ENCODE data around the gene TTC7B.
A peak's percentile ranks its signal among the peaks of the same experiment; 100 is the strongest.

TTC7B gene

DNA sequence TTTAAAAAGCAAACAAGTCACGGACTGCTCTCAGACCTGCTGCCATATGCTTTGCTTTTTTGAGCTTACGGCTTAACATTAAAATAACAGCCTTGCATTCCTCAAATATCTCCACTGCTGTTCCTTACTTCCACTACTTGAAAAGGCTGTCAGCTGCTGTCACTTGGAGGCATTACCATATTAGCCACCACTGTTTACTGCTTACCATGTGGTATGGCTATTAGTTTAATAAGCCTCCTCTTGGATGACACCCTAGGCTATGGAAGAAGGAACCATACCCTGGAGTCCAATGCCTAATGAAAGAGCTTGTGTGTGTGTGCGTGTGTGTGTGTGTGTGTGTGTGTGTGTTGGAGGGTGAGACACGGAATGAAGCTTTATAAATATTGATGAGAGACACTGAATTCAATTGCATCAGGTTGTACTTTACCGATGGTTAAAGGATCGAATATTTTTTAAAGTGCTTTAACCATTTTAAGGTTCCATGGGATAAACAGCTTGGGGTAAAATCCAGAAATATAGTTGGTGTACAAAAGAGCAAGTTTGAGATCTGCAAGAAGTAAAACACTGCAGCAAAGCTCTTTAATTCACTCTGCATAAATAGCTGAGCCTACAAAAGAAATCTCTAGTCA is 174.5 kb downstream of the TTC7B start:
- DNase-seq = no peak

DNA sequence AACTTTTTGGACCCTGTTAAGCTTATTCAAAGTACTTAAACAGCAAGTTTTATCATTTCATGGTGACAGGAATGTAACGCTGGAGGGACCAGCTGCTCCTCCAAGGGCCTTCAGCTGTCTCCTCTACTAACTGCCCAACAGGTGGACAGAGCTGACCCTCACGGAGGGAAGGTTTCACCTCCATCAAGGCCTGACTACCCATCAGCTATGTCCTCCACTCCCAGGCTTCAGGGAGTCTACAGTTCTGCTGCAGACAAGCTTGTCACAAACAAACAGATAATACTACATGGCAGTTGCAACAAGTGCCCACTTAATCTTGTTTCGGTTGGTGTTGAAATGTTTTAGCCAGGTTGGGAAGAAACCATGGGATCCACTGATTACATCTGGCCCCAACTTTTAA is 175.1 kb downstream of the TTC7B start:
- DNase-seq = no peak

DNA sequence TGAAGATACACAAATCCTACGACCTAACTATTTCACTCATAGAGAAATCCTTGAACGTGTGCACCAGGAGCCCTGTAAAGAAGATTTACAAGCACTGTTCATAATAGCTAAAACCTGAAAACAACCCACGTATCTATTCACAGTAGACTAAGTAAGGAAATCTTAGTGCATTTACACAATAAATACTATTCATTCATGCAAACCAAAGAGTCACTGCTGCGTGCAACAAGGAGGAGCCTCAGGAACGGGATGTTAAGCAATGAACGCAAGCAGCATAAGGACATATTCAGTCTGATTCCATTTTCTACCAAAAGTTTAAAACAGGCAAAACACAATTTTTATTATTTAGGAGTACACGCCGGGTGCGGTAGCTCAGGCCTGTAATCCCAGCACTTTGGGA is 176.6 kb downstream of the TTC7B start:
- no peak for DNase-seq

DNA sequence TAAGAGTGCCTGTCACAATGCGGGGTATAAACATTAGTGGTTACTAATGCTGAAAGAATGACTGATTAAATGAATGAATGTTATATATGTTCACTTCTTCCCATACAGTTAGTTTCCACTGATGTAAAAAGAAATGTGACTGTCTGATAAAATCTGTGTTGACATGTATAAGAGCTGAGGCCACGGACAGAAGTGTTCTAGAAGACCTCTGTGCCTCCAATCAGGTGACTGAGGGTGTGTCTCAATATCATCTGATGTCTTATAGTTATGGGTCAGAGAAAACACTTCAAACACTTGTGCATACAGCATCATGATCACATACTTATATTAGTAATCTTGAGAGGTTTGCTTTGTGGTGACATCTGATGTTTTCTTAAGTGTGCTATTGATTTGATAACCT is 183.4 kb downstream of the TTC7B start:
- DNase-seq = no peak

DNA sequence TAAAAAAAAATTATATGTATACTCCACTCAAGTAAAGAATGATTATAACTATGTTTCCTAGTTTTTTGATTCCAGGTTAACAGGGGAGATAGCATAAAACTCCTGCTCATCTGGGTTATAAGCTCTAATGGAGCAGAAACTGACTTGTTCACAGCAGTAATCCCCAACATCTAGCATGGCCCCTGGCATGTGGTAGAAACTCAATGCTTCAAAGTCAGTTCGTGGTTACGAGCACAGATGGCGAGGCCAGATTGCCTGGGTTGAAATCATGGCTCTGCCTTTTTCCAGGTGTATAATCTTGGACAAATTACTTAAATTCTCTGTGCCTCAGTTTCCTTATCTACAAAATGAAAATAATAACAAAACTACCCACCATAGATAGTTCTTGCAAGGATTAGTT is 183.8 kb downstream of the TTC7B start:
- no peak for DNase-seq

DNA sequence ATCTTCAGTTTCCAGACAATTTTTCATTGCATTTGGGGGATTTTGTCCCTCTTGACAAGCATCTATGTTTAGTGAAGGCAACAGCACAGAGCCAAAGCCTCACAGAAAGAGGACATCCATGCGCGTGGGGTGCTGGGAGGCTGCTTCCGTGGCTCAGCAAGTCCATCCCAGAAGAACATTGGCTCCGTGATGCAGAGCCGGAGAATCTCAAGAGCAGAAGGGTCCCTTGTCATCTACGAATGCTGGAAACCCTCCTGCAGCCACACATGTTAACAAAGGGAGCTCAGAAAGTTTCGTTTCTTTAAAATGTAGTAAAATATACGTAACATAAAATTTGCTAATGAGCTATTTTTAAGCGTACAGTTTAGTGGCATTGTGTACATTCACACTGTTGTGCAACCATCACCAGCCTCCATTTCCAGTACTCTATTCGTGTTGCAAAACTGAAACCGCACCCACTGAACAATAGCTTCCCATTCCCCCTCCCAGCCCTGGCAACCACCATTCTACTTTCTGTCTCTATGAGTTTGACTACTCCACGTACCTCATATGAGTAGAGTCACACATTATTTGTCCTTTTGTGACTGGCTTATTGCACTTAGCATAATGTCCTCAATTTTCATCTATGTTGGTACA is 185.9 kb downstream of the TTC7B start:
- DNase-seq = no peak

DNA sequence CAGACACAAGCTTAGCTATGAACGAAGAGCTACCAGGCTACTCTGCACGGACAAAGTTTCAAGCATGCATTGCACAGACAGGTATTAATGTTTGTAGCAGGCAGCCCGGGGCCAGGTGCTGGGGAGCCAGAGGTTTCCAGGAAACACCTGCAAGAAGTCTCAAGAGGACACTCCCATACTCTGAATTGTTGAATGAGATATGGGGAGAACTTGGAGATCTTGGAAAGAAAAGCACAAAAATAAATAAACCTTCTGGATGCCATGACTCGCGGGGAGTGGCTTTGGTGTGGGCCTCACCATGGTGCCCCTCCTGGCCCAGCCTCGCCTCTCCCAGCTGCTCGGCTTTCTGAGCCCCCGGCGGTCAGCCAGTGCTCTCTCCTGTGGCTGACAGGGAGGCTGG is 186.8 kb downstream of the TTC7B start:
- no peak for DNase-seq

DNA sequence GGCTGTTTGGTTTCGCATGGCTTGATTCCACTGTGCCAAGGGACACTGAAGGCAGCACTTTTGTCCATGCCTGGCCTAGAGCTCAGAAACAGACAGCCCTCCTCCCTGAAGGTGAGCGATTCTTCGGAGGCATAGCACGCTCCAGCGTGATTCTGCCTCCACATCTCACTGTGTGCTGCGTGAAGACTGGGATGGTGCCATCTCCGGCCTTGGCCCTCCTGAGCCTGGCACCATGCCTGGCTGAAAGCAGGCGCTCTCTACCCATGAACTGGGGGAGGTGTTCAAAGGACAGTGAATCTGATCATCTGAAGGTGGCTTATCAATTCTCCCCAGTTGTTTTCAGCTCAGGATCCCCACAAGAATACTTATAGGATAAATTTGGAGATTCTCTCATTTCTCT is 187.4 kb downstream of the TTC7B start:
- DNase-seq = no peak

DNA sequence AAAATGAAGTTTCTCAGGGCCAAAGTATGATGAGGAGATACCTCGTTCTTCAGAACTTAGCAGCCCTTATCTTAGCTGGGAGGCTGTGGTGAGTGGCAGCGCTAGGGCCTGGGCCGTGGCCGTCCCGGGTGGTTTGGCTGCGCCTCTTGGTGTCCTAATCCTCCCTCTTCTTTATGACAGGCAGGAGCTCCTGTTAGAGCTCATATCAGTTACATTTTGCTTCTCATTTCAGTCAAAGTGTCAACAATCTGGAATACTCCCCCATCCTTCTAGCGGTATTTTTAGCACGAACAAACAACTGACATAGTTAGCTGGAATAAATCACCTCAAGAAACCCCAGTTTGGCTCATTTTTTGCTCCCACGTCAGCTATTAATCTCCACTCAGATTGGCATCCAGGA is 188.8 kb downstream of the TTC7B start:
- peak; percentile 35 for DNase-seq

DNA sequence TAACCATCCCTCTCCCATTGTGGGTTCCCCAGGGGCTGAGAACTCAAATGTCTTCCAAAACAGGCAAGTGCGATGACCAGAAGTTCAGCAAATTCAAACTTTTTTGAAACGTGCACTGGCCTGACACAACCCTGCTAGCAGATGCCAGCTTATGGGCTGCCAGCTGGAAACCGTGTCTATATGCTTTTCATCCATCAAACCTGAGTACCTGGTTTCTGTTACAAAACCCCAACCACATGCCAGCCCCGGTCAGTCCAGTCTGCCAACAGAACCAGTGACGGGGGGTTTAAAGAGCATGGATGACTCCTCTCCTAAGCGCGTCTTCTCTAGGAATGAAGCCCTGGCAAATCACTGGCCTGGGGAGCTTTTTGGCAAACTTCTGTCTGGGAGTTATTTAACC is 189.7 kb downstream of the TTC7B start:
- no peak for DNase-seq

DNA sequence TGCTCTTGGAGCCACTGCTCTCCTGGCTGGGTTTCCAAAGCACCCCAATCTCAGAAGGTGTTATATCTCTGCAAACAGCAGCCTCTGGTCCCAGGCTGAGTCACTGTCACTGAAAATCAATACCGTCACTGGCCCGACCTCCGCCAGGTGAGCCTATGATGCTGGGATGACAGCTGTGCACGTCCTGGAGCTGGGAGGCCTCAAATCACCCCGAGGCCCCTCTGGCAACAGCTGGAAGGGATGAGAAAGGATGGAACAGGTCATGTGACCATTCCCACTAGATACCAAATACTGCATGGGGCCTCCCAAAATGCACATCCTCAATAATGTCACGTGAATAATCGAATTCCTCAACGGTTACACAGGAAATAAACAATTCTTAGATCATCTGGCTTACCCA is 190.8 kb downstream of the TTC7B start:
- DNase-seq = no peak

DNA sequence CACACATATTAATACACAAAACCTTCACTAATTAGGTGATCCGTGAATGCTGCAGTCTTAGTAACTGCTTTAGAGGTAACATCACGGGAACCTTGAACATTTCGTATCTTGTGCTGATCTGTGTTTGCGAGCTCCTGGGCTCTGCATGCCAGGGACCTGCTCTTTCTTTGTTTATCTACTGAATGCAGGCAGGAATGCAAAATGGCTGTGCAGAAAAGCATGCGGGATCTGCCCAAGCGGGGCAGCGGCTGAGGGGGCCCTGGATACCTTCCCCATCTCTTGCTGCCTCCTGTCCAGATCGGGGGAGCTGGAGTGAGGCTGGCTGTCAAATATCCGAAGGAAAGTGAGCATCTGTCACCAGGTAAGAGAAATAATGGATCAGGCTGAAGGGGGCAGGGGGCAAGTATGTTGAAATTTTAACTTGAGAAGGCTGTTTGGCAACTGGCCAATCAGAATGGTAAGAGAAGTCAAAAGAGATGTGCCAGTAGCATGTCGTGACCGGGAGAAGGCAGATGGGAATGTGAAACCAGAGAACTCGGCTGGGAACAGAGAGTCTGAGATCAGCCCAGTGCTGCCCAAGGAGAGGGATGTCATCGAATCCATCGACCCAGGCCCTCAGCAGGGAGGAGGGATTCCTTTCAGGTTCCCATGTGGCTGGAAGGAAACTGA is 191.4 kb downstream of the TTC7B start:
- DNase-seq = peak; percentile 4

DNA sequence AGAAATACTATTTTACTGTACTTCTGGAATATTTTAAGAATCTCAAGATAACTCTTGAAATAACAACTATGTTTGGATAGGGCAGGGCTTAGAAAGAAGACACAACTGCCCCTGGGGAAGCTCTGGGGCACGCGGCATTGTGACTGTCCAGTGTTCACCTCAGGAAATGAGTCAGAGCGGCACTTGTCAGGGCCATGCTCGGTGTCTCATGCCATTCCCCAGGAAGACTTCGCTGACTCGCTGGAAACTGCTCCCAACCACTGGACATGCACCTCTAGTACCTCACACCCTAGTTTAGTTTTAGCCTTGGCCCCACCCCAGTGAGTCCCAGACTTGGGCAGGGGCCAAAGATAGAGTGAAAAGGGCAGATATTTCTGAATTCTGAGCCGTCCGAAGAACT is 192.0 kb downstream of the TTC7B start:
- no peak for DNase-seq

DNA sequence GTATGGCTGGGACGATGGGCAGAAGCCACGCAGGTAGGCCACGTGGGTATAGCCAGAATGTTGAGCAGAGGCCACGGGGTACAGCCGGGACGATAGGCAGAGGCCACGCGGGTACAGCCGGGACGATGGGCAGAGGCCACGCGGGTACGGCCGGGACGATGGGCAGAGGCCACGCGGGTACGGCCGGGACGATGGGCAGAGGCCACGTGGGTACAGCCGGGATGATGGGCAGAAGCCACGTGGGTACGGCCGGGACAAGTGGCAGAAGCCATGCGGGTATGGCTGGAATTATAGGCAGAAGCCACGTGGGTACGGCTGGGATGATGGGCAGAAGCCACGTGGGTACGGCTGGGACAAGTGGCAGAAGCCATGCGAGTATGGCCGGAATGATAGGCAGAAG is 195.0 kb downstream of the TTC7B start:
- DNase-seq = no peak

DNA sequence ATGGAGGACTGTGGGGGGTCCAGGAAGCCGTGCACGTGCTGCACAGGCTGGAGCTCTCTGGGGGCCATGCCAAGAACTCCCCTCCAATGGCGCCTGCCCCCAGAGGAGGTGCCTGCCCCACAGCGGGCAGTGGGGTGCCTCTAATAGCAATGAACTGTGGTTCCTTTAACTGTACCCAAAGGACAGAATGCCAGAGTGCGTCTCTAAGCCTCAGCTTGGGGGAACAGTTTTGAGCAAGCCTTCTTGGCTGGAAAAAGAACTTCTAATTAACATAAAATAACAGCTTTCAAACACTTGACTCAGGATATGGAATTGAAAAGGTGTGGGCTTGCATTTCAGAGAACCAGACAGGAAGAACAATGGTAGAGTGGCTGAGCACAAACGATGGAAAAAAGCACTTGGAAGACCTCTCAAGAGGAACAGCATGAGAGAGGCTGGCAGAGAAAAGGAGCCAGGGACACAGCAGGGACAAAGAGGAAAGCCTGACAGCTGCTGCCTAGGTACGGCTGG is 195.6 kb downstream of the TTC7B start:
- DNase-seq = no peak

DNA sequence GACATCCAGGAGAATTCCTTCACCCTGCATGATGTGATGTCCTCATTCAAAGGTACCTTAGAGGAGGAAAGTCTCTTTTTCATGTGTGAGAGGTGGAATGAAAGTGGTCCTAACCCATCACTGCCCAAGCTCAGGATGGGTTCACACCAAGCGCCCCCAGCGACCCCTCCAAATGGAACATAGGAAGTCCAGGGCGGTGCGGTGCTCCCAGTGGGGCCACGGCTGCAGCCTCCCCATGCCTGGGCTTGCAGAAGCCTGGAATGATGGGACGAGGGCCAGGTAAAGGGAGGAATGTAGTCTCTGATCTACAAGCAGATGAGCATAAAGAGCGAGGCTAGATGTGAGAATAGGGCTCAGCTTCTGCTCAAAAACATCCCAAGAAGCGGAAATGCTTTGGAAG is 196.3 kb downstream of the TTC7B start:
- DNase-seq = no peak

DNA sequence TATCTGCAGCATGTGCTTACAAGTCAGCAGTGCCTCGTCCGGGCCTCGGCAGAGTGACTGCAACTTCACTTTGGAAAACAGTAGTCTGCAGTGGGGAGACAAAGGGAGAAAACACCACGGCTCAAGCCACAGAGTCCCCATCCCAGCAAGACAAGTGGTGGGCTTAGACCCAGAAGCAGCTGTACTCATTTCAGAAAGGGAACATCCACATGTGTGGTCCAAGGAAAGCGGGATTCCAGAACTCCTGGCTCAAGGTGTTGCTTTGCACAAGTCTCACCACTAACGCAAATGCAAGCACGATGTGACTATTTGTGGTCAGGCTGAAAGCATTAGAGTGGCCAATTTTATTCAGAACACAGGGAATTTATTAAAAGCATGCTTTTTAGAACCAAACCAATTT is 198.3 kb downstream of the TTC7B start:
- no peak for DNase-seq

DNA sequence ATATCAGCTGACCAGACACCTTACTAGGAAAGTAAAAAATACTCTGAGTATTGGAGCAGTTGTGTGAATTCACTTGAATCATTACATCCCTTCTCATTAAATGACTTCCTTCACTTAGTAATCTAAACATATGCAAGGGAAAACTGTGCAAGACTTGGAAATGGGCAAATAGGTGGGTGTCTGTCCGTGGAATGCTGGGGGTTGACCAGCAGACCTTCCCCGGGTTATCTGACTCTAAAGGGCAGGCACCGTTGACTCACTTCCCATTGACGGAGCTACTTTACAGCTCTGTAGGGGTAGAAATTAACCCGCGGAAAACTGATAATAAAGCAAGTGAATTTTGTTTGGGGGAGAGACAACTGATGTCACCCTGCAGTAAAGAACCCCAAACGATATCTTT is 199.3 kb downstream of the TTC7B start:
- DNase-seq = no peak

DNA sequence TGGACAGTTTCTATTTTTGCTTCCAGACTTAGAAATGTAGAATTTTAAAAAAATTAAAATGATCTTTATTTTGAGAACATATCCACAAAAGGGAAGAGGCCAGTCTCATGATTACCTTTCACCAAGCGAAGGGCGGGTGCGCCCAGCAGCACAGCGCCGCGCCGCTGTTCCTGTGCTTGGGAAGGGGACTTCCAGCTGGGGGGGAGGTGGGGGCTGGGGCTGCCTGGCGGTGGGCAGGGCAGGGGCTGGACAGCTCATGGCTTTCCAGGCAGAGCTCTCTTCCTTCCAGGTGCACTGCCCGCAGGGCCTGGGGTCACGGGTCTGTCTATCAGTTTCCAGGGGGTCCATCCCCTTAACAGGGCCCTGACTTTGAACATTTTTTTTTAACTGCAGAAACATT is 199.9 kb downstream of the TTC7B start:
- DNase-seq = no peak

DNA sequence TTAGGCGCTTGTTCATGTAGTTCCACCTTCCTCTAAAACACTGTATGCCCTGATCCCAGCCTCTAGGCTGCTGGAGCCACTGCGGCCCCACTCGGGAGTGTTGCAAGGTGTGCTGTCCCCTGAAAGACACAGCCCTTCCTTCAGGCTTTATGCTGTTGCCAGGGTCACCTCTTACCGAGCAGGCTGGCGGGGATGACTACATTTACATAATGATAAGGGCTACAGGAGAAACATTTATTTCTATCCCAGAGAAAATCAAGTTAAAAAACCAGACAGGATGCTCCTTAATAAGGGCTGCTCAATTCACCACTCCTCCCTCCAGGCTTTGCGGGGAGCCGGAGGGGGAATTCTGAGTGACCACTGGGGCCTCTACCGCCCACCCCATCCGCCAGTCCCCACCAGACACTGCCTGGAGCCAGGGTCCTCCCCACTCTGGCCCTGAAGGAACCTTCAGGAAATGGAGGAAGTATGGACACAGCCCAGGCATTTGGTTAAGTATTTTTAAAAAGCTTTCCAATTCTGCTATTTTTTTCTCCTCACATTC is 200.6 kb downstream of the TTC7B start:
- no peak for DNase-seq

DNA sequence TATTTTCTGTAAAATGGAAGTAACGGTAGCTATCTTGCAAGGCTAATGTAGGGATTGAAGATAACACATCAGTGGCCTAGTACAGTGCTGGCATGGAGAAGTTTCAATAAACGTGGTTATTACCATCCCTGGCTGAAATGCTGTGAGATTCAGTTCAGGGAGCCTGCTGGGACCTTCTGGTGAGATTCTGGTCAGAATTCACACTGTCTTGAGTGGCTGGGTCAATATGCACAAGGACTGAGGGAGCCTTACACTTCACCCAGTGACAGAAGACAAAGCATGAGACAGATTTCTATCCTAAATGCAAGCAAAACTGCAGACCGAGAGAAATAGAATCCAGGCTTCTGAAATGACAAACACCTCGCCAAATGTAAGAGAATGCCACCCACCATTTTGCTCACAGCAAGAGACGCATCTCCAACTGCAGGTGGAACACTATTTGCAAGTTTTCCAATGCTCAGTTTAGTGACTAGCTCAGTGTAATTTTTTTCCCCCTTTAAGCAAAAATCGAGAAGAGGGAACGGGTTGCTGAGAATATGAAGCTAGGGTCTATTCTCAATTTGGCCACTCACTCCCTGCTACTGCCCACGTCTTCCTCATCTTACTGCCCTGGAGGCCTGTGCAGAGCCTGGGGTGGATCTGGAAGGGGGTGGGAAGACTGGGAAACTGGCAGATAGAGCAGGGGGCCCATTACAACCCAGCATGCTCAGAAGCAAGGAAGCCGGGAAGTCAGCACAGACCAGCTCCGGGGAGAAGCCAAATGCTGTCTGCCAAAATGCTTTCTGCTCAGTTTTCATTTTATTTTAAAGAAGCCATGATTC is 201.3 kb downstream of the TTC7B start:
- DNase-seq = no peak

DNA sequence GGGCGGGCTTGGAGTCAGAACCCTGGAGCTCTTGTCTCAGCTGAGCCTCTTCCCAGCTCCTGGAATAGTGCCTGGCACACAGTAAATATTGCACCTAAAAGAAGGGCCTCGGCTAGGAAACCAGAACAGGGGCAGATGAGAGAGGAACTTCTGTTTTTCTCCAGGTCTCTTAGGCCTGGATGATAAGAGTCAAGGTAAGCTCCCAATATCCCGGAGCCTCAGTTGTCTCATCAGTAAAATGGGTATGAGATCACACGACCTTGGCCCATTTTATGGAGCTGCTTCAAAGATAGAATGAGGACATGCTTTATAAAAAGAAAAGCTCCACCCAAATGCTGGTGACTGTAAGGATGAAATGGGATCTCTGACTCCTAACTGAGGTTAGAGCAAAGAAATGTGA is 202.2 kb downstream of the TTC7B start:
- DNase-seq = no peak

DNA sequence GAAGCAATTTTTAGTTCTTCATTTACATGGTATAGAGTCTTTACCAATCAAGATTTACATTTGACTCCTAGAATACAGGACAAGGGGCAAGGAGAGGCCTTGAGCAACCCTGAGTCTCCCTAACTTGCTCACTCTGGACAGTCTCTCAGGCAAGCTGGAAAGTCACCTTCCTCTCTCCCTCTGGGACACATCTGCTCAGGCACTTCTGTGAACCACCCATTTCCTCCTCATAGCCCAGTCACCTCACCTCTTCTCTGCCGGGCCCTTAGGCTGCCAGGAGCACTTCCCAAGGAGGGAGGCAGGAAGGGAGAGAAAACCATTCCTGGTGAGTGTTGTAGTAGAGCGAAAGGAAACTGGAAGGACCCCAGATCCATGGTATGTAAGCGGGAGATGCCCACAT is 202.8 kb downstream of the TTC7B start:
- no peak for DNase-seq
